Spleen (tissue), 11 donors: ENCODE data around the gene NRG3. TPM values are rescaled to one million over a fixed set of nuclear protein-coding genes. Genes with fewer than 3 reads are reported as not detected.

ENCODE experiments used
- DNase-seq: peaks from one replicate; pipeline ENCODE4 v3.0.0-alpha.2; 2020
- H3K27ac ChIP-seq, 8 donors: fragments of 200-600 bp; sonication (generic) in 7 of 8; 1 replicate in 4 of 8; 2 replicates in 4 of 8; pipeline versions ENCODE4 v1.5.0 to v1.8.0; 2016 to 2021; ENCODE audit warnings: inconsistent platforms in 4 of 8, mild to moderate bottlenecking in 4 of 8, moderate library complexity in 1 of 8
- H3K27me3 ChIP-seq, 7 donors: fragments of 200-600 bp; sonication (generic) in 6 of 7; replicated peaks in 1 of 7; 1 replicate in 4 of 7; 2 replicates in 3 of 7; pipeline versions ENCODE4 v1.5.0 to v1.8.0; 2016 to 2021; ENCODE audit warnings: inconsistent platforms in 3 of 7, mild to moderate bottlenecking in 1 of 7
- H3K36me3 ChIP-seq, 6 donors: fragments of 200-600 bp; sonication (generic) in 5 of 6; 1 replicate in 4 of 6; 2 replicates in 2 of 6; pipeline versions ENCODE4 v1.5.0 to v1.8.0; 2016 to 2021; ENCODE audit warnings: inconsistent platforms in 2 of 6
- H3K4me1 ChIP-seq, 6 donors: fragments of 200-600 bp; sonication (generic) in 5 of 6; 1 replicate in 3 of 6; 2 replicates in 3 of 6; pipeline versions ENCODE4 v1.5.0 to v1.8.0; 2016 to 2021; ENCODE audit warnings: inconsistent platforms in 3 of 6
- H3K4me3 ChIP-seq, 8 donors: fragments of 200-600 bp; sonication (generic) in 7 of 8; 1 replicate in 4 of 8; 2 replicates in 4 of 8; pipeline versions ENCODE4 v1.5.0 to v1.8.0; 2016 to 2021; ENCODE audit warnings: inconsistent platforms in 4 of 8, mild to moderate bottlenecking in 4 of 8, moderate library complexity in 2 of 8
- H3K9me3 ChIP-seq, 8 donors: fragments of 200-600 bp; sonication (generic) in 7 of 8; 1 replicate in 4 of 8; 2 replicates in 4 of 8; pipeline versions ENCODE4 v1.5.0 to v1.8.0; 2016 to 2021; ENCODE audit warnings: inconsistent platforms in 4 of 8
- POLR2A ChIP-seq, 3 donors: fragments of 450-650 bp; IDR thresholded peaks; one replicate each; pipeline ENCODE4 v1.5.1; 2017; ENCODE audit warnings: antibody characterized with exemption in 3 of 3, mild to moderate bottlenecking in 1 of 3
- POLR2AphosphoS5 ChIP-seq, 3 donors: sonication (generic); formaldehyde crosslinking; IDR thresholded peaks; one replicate each; pipeline ENCODE4 v1.5.1; 2017; ENCODE audit warnings: antibody characterized with exemption in 3 of 3
- WGBS, 5 donors: extraction: QIAGEN DNeasy Blood & Tissue Kit in 3 of 5; methylation state at CpG; one replicate each; pipeline versions ENCODE4 v1.1.5 to v1.1.7; 2013 to 2018; 5-methylcytosine and 5-hydroxymethylcytosine counted together
- intact Hi-C: fragments of 100-400 bp; cut with DNase I; formaldehyde crosslinking; loops from one replicate; pipeline ENCODE4 v1.15.0; 2023; ENCODE audit warnings: low total_unique reads
- polyA plus RNA-seq, 3 donors: library from polyadenylated mRNA; stranded (reverse); fragments of 200-250 nt; gene quantifications; one replicate each; pipeline ENCODE4 v1.2.1, GENCODE V29; 2013
- total RNA-seq, 7 donors: library from RNA; depleted of rRNA in 3 of 7; stranded (reverse); fragments of >200 nt in 3 of 7; fragmentation: NEBNext Ultra II Directional in 4 of 7; extraction: Animal tissue kit (Norgen Biotek cat#: 25700) in 4 of 7; gene quantifications; one replicate each; pipeline versions ENCODE4 v1.1.0 to v1.2.1, GENCODE V29; 2016 to 2021
- TF ChIP-seq, protein P1 (sequence below), 11 experiments: fragments of 200-600 bp in 7 of 11; fragments of 450-650 bp in 4 of 11; sonication (generic) in 4 of 11; IDR thresholded peaks in 8 of 11; conservative IDR thresholded peaks in 3 of 11; 1 replicate in 7 of 11; 2 replicates in 4 of 11; pipeline versions ENCODE4 v1.4.0 to v1.8.0; 2016 to 2021; ENCODE audit warnings: antibody characterized with exemption in 11 of 11, inconsistent platforms in 4 of 11, mild to moderate bottlenecking in 1 of 11
- donor health status: healthy with polysubstance abuse.
- donor health status: DM: no; HTN: no; CAD: no; lungs with moderate emphysema.
- donor health status: DM: no; HTN: no; CAD: no.
- donor health status: Bipolar disorder and iron deficiency.
- donor health status: healthy.
- donor health status: DM: no; HTN: no; CAD: no.
- donor health status: DM: yes; HTN: yes; CAD: no.

The NRG3 gene
- total and polyA plus RNA-seq, 10 donors = 0.10 to 0.22 (median 0.21) TPM; not detected in 7

GRCh38 chr10:82228701-82229100, 353.7 kb downstream of the NRG3 start:
- H3K27me3 ChIP-seq = no peaks in the 10 kb centered on the region
- no peak for DNase-seq
- H3K4me3 ChIP-seq = no peak overlapping the region
- TF ChIP-seq, protein P1, sequence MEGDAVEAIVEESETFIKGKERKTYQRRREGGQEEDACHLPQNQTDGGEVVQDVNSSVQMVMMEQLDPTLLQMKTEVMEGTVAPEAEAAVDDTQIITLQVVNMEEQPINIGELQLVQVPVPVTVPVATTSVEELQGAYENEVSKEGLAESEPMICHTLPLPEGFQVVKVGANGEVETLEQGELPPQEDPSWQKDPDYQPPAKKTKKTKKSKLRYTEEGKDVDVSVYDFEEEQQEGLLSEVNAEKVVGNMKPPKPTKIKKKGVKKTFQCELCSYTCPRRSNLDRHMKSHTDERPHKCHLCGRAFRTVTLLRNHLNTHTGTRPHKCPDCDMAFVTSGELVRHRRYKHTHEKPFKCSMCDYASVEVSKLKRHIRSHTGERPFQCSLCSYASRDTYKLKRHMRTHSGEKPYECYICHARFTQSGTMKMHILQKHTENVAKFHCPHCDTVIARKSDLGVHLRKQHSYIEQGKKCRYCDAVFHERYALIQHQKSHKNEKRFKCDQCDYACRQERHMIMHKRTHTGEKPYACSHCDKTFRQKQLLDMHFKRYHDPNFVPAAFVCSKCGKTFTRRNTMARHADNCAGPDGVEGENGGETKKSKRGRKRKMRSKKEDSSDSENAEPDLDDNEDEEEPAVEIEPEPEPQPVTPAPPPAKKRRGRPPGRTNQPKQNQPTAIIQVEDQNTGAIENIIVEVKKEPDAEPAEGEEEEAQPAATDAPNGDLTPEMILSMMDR (IDR thresholded peaks at IDR 0.05 in 8 of 11, conservative IDR thresholded peaks at IDR 0.05 in 3 of 11) = no peak
- TF ChIP-seq POLR2A (IDR thresholded peaks at IDR 0.05) = no peak
- no peak for TF ChIP-seq POLR2AphosphoS5 (IDR thresholded peaks at IDR 0.05)
- H3K27ac ChIP-seq = no peak overlapping the region
- no peaks in the 10 kb centered on the region for H3K4me1 ChIP-seq
- H3K9me3 ChIP-seq = peaks cover 0 to 18% (median 3%) of the 10 kb centered on the region in 8 donors
- intact Hi-C loops = no loop called here
- 78 to 87% (median 80%) methylated on average over 4 of the region's 4 CpGs for WGBS, 5 donors
- H3K36me3 ChIP-seq = no peaks in the 10 kb centered on the region

- intact Hi-C loops = no loop called here
- Histone ChIP-seq H3K27me3 (no peaks in the 10 kb centered on the region), H3K4me1 (no peaks in the 10 kb centered on the region), H3K4me3 (no peak overlapping the region), H3K36me3 (no peaks in the 10 kb centered on the region), H3K9me3 (peaks cover 0 to 12% (median under 1%) of the 10 kb centered on the region in 8 donors), H3K27ac (no peak overlapping the region)
- WGBS, 5 donors = 72 to 80% (median 76%) methylated on average over 4 of the region's 4 CpGs
- TF ChIP-seq POLR2A (IDR thresholded peaks at IDR 0.05) = no peak
- TF ChIP-seq, protein P1 (IDR thresholded peaks at IDR 0.05 in 8 of 11, conservative IDR thresholded peaks at IDR 0.05 in 3 of 11) = no peak
- no peak for DNase-seq
Measured at GRCh38 chr10:82234173-82234572, 359.2 kb downstream of the NRG3 start.

GRCh38 chr10:82236084-82236731, 361.2 kb downstream of the NRG3 start:
- peaks cover 0 to 6% (median 0%) of the 10 kb centered on the region in 8 donors for H3K9me3 ChIP-seq
- H3K27me3 ChIP-seq = no peaks in the 10 kb centered on the region
- H3K27ac ChIP-seq = no peak overlapping the region
- H3K4me3 ChIP-seq = no peak overlapping the region
- WGBS, 5 donors = 63 to 85% (median 79%) methylated on average over 4 of the region's 4 CpGs
- H3K4me1 ChIP-seq = no peaks in the 10 kb centered on the region
- DNase-seq = no peak
- no peaks in the 10 kb centered on the region for H3K36me3 ChIP-seq
- TF ChIP-seq POLR2AphosphoS5 (IDR thresholded peaks at IDR 0.05) (no peak), POLR2A (IDR thresholded peaks at IDR 0.05) (no peak)
- TF ChIP-seq, protein P1 (IDR thresholded peaks at IDR 0.05 in 8 of 11, conservative IDR thresholded peaks at IDR 0.05 in 3 of 11) = no peak
- intact Hi-C loops = no loop called here

DNA sequence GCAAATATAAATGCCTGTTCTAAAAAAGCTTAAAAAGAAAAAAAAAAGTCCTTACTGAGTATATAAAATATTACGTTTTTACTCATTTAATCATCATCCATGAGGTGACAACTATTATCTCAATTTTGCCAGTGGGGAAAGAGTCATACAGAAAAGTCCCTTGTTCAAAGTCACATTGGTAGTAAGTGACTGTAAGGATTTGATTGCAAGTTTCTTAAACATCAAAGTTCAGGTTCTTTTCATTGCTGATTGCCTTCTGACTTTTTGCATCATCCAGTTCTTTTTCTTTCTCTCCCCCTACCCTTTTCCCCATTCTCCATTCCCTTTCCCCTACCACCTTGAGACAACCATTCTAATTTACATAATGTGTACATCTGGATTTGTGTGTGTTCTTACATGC, 363.3 kb downstream of the NRG3 start:
- no peak for DNase-seq
- intact Hi-C loops = no loop called here

More for the DNA sequence above, 363.3 kb downstream of the NRG3 start:
- no peaks in the 10 kb centered on the region for H3K4me1 ChIP-seq
- no peak for TF ChIP-seq POLR2A (IDR thresholded peaks at IDR 0.05)
- TF ChIP-seq, protein P1 (IDR thresholded peaks at IDR 0.05 in 8 of 11, conservative IDR thresholded peaks at IDR 0.05 in 3 of 11) = no peak
- TF ChIP-seq POLR2AphosphoS5 (IDR thresholded peaks at IDR 0.05) = no peak
- no peaks in the 10 kb centered on the region for H3K27me3 ChIP-seq
- H3K36me3 ChIP-seq = no peaks in the 10 kb centered on the region
- WGBS, 5 donors = 57 to 76% (median 62%) methylated on average over 1 of the region's 1 CpG
- no peak overlapping the region for H3K27ac ChIP-seq
- H3K4me3 ChIP-seq = no peak overlapping the region
- peaks cover 0 to under 1% (median 0%) of the 10 kb centered on the region in 8 donors for H3K9me3 ChIP-seq
